Liver (tissue), 3 donors: Measurements from ENCODE around the gene DFFB.

ENCODE experiments used
- CTCF ChIP-seq: fragments of 150-350 bp; IDR thresholded peaks from 2 replicates; pipeline ENCODE4 v1.5.1; 2017; ENCODE audit warnings: improper control_type of control experiment, low read depth, low read length; ENCODE audit not compliant: missing input control
- EGR1 ChIP-seq, 2 donors: IDR thresholded peaks; 2 replicates each; pipeline ENCODE4 v1.6.1; 2016 to 2018; ENCODE audit warnings: antibody characterized with exemption in 2 of 2, low read depth in 2 of 2
- FOXA1 ChIP-seq: IDR thresholded peaks from 2 replicates; pipeline ENCODE4 v1.6.1; 2016; ENCODE audit warnings: antibody characterized with exemption
- HNF4G ChIP-seq: IDR thresholded peaks from 2 replicates; pipeline ENCODE4 v1.6.1; 2016; ENCODE audit warnings: antibody characterized with exemption
- RAD21 ChIP-seq, 2 donors: IDR thresholded peaks; 2 replicates each; pipeline ENCODE4 v1.6.1; 2016; ENCODE audit warnings: antibody characterized with exemption in 2 of 2, mild to moderate bottlenecking in 2 of 2
- REST ChIP-seq: IDR thresholded peaks from 2 replicates; pipeline ENCODE4 v1.6.1; 2016; ENCODE audit warnings: antibody characterized with exemption, mild to moderate bottlenecking
- SP1 ChIP-seq: IDR thresholded peaks from 2 replicates; pipeline ENCODE4 v1.6.1; 2018; ENCODE audit warnings: antibody characterized with exemption, mild to moderate bottlenecking
- TAF1 ChIP-seq: conservative IDR thresholded peaks from 2 replicates; pipeline ENCODE4 v1.6.1; 2016; ENCODE audit warnings: antibody characterized with exemption, mild to moderate bottlenecking
- ZBTB33 ChIP-seq: IDR thresholded peaks from 2 replicates; pipeline ENCODE4 v1.6.1; 2016; ENCODE audit warnings: antibody characterized with exemption
- TF ChIP-seq, protein P1 (sequence below): IDR thresholded peaks from 2 replicates; pipeline ENCODE4 v1.6.1; 2016; ENCODE audit warnings: antibody characterized with exemption
- donor health status: healthy.
- donor health status: healthy.

- TF ChIP-seq CTCF, result no peak
- TF ChIP-seq EGR1 (IDR thresholded peaks at IDR 0.05; ENCODE audit: low read depth in 2 of 2), result no peak
- TF ChIP-seq REST, result no peak
- no peak for TF ChIP-seq TAF1
- TF ChIP-seq RAD21 (IDR thresholded peaks at IDR 0.05), result no peak
- TF ChIP-seq SP1, result no peak
- TF ChIP-seq ZBTB33, result no peak
- no peak for TF ChIP-seq FOXA1
- TF ChIP-seq, protein P1, sequence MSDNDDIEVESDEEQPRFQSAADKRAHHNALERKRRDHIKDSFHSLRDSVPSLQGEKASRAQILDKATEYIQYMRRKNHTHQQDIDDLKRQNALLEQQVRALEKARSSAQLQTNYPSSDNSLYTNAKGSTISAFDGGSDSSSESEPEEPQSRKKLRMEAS, result no peak
- no peak for TF ChIP-seq HNF4G
These were observed 57.1 kb downstream of the DFFB start for GRCh38 chr1:3914331-3914851.
